ENCODE data around the gene MFN2.

MFN2 gene

DNA sequence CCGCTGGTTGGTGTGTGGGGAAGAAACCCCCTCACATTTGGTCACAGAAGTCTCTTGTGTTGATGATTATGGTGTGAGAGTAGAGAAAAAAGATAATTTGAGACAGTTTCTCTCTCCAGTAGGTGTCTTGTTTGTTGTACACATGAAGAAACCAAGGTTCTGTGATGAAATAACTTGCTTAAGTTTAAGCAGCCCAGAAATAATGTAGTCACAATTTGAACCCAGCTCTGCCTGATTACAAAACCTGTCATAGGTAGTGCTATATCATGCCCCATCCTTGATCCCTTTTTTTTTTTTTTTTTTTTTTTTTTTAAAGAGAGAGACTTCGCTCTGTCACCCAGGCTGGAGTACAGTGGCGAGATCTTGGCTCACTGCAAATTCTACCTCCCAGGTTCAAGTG lies 4.9 kb downstream of the MFN2 start:
- no peaks in the 10 kb centered on the region for H3K9me2 ChIP-seq (replicated peaks; ENCODE audit: insufficient read depth, low read length)
- H2AFZ ChIP-seq (ENCODE audit: low read length): no peak overlapping the region
- H3K4me3 ChIP-seq (ENCODE audit: low read length): no peak overlapping the region
- H4K20me1 ChIP-seq (ENCODE audit: insufficient read depth, low read length): no peaks in the 10 kb centered on the region
- H3K4me1 ChIP-seq (ENCODE audit: low read length): 0 out of 2 replicates have a peak, but pooled peaks cover 5% of the 10 kb centered on the region
- no peaks in the 10 kb centered on the region for H3K27me3 ChIP-seq (replicated peaks; ENCODE audit: insufficient read depth, low read length)
- H3K9ac ChIP-seq (ENCODE audit: low read length): no peak overlapping the region
- H3K27ac ChIP-seq (ENCODE audit: low read length): no peak overlapping the region
- TF ChIP-seq EZH2phosphoT487 (IDR thresholded peaks at IDR 0.05; ENCODE audit: low read length): no peak
- TF ChIP-seq EZH2 (optimal IDR thresholded peaks at IDR 0.05; ENCODE audit: low read depth, low read length): no peak
- TF ChIP-seq, protein P1, sequence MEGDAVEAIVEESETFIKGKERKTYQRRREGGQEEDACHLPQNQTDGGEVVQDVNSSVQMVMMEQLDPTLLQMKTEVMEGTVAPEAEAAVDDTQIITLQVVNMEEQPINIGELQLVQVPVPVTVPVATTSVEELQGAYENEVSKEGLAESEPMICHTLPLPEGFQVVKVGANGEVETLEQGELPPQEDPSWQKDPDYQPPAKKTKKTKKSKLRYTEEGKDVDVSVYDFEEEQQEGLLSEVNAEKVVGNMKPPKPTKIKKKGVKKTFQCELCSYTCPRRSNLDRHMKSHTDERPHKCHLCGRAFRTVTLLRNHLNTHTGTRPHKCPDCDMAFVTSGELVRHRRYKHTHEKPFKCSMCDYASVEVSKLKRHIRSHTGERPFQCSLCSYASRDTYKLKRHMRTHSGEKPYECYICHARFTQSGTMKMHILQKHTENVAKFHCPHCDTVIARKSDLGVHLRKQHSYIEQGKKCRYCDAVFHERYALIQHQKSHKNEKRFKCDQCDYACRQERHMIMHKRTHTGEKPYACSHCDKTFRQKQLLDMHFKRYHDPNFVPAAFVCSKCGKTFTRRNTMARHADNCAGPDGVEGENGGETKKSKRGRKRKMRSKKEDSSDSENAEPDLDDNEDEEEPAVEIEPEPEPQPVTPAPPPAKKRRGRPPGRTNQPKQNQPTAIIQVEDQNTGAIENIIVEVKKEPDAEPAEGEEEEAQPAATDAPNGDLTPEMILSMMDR (IDR thresholded peaks at IDR 0.05; ENCODE audit: low read length): no peak
- no peak for DNase-seq
- no peaks in the 10 kb centered on the region for H3K9me3 ChIP-seq (replicated peaks; ENCODE audit: insufficient read depth, low read length)
- H3F3A ChIP-seq (ENCODE audit: insufficient read depth, low read length): no peaks in the 10 kb centered on the region
- H3K4me2 ChIP-seq (ENCODE audit: low read depth, low read length): no peak overlapping the region
- peaks cover 88% of the 10 kb centered on the region for H3K79me2 ChIP-seq (ENCODE audit: low read length)
- H3K36me3 ChIP-seq (replicated peaks; ENCODE audit: insufficient read depth, low read length): peaks cover 3% of the 10 kb centered on the region; the same call in 1 of the 2 replicates

DNA sequence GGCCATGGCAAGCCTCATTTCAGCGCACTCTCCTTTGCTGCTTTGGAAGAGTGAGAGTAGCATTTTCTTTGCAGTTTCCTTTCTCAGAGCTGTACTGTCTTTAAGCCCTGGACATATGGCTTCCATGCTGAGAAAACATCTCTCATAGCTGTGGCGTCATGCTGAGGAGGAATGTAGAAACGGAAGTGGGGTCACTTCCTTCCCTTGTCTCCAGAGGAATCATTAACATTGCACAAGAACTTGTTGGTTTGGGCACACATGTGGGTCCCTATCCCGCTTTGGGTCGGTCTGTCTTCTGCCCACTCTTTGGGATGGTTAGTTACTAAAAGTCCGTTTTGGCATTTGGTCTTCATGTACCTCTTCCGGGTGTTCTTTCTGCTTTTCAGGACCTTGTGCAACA lies 5.6 kb downstream of the MFN2 start:
- no peak overlapping the region for H3K4me2 ChIP-seq (ENCODE audit: low read depth, low read length)
- TF ChIP-seq EZH2 (optimal IDR thresholded peaks at IDR 0.05; ENCODE audit: low read depth, low read length) (no peak), EZH2phosphoT487 (IDR thresholded peaks at IDR 0.05; ENCODE audit: low read length) (no peak)
- TF ChIP-seq, protein P1 (IDR thresholded peaks at IDR 0.05; ENCODE audit: low read length): no peak
- H3K9ac ChIP-seq (ENCODE audit: low read length): no peak overlapping the region
- no peaks in the 10 kb centered on the region for H4K20me1 ChIP-seq (ENCODE audit: insufficient read depth, low read length)
- 0 out of 2 replicates have a peak, but pooled peaks cover 5% of the 10 kb centered on the region for H3K4me1 ChIP-seq (ENCODE audit: low read length)
- peaks cover 88% of the 10 kb centered on the region for H3K79me2 ChIP-seq (ENCODE audit: low read length)
- H3K27ac ChIP-seq (ENCODE audit: low read length): no peak overlapping the region
- no peaks in the 10 kb centered on the region for H3K27me3 ChIP-seq (replicated peaks; ENCODE audit: insufficient read depth, low read length)
- no peak overlapping the region for H2AFZ ChIP-seq (ENCODE audit: low read length)
- no peaks in the 10 kb centered on the region for H3F3A ChIP-seq (ENCODE audit: insufficient read depth, low read length)
- H3K9me2 ChIP-seq (replicated peaks; ENCODE audit: insufficient read depth, low read length): no peaks in the 10 kb centered on the region
- H3K4me3 ChIP-seq (ENCODE audit: low read length): no peak overlapping the region
- no peak for DNase-seq
- H3K9me3 ChIP-seq (replicated peaks; ENCODE audit: insufficient read depth, low read length): no peaks in the 10 kb centered on the region
- H3K36me3 ChIP-seq (replicated peaks; ENCODE audit: insufficient read depth, low read length): peaks cover 3% of the 10 kb centered on the region; the same call in 1 of the 2 replicates

DNA sequence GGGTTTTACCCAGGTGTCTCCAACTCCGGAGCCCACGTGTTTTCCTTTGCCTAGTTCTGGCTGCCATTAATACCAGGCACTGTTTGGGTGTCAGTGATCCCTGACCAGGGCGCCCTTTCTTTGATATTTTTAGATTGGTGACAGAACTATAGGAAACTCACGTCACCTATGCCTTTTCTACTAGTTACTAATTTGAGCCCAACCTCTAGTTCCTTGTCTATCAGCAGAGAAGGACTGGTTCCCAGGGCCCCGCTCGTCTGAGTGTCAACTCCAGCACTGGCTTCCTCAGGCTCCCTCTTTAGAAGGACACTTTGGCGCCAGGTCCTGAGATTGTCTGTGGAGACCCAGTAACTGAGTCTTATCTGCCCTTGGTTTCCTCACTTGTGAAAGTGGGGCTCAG lies 9.4 kb downstream of the MFN2 start:
- no peak overlapping the region for H3K4me3 ChIP-seq (ENCODE audit: low read length)
- no peak for TF ChIP-seq EZH2 (optimal IDR thresholded peaks at IDR 0.05; ENCODE audit: low read depth, low read length)
- no peak for TF ChIP-seq EZH2phosphoT487 (IDR thresholded peaks at IDR 0.05; ENCODE audit: low read length)
- TF ChIP-seq, protein P1 (IDR thresholded peaks at IDR 0.05; ENCODE audit: low read length): no peak
- DNase-seq: no peak
- H3K4me2 ChIP-seq (ENCODE audit: low read depth, low read length): no peak overlapping the region
- H3K79me2 ChIP-seq (ENCODE audit: low read length): peaks cover 55% of the 10 kb centered on the region
- H3K9ac ChIP-seq (ENCODE audit: low read length): no peak overlapping the region
- H3K27me3 ChIP-seq (replicated peaks; ENCODE audit: insufficient read depth, low read length): no peaks in the 10 kb centered on the region
- peaks cover 3% of the 10 kb centered on the region; the same call in 1 of the 2 replicates for H3K36me3 ChIP-seq (replicated peaks; ENCODE audit: insufficient read depth, low read length)
- no peaks in the 10 kb centered on the region for H3K9me2 ChIP-seq (replicated peaks; ENCODE audit: insufficient read depth, low read length)
- no peaks in the 10 kb centered on the region for H3K9me3 ChIP-seq (replicated peaks; ENCODE audit: insufficient read depth, low read length)
- no peak overlapping the region for H2AFZ ChIP-seq (ENCODE audit: low read length)
- H3K4me1 ChIP-seq (ENCODE audit: low read length): no peaks in the 10 kb centered on the region
- H3K27ac ChIP-seq (ENCODE audit: low read length): no peak overlapping the region
- H3F3A ChIP-seq (ENCODE audit: insufficient read depth, low read length): no peaks in the 10 kb centered on the region
- no peaks in the 10 kb centered on the region for H4K20me1 ChIP-seq (ENCODE audit: insufficient read depth, low read length)
